SK-N-SH treated with all-trans-retinoic acid at 6 μM for 48 hours (cell line): Measurements from ENCODE around the gene ZBED4.

Experiments used
- ATAC-seq: fragments of 200-7000 bp; cut with Tn5 transposase; 3 replicates; pipeline ENCODE4 v1.9.1; 2020; ENCODE audit warnings: mild to moderate bottlenecking, moderate library complexity
- ARNTL ChIP-seq: fragments of 450-650 bp; formaldehyde crosslinking; IDR thresholded peaks from 2 replicates; pipeline ENCODE4 v1.5.0; 2020; ENCODE audit warnings: low read depth, mild to moderate bottlenecking, moderate library complexity, borderline replicate concordance
- ESRRG ChIP-seq: fragments of 250-450 bp; sonication (Bioruptor Pico); IDR thresholded peaks from 2 replicates; pipeline ENCODE4 v1.6.1; 2021; ENCODE audit warnings: mild to moderate bottlenecking
- ISL1 ChIP-seq: fragments of 250-450 bp; sonication (Bioruptor Pico); IDR thresholded peaks from 2 replicates; pipeline ENCODE4 v2.1.2; 2022; ENCODE audit warnings: mild to moderate bottlenecking, moderate library complexity
- PPARA ChIP-seq: fragments of 250-450 bp; sonication (Bioruptor Pico); IDR thresholded peaks from 2 replicates; pipeline ENCODE4 v1.5.0; 2020; ENCODE audit warnings: mild to moderate bottlenecking, borderline replicate concordance
- RARB ChIP-seq: fragments of 250-450 bp; sonication (Bioruptor Pico); IDR thresholded peaks from 2 replicates; pipeline ENCODE4 v1.8.0; 2021; ENCODE audit warnings: mild to moderate bottlenecking, moderate library complexity
- SNAI2 ChIP-seq: fragments of 250-450 bp; sonication (Bioruptor Pico); IDR thresholded peaks from 2 replicates; pipeline ENCODE4 v1.5.0; 2020; ENCODE audit warnings: mild to moderate bottlenecking, moderate library complexity
- TCF4 ChIP-seq: fragments of 250-450 bp; sonication (Bioruptor Pico); IDR thresholded peaks from 2 replicates; pipeline ENCODE4 v1.8.0; 2021; ENCODE audit warnings: mild to moderate bottlenecking, moderate library complexity, borderline replicate concordance
- TOX ChIP-seq: fragments of 250-450 bp; sonication (Bioruptor Pico); IDR thresholded peaks from 2 replicates; pipeline ENCODE4 v1.8.0; 2021; ENCODE audit warnings: mild to moderate bottlenecking, moderate library complexity, borderline replicate concordance
- ZC3H10 ChIP-seq: fragments of 250-450 bp; sonication (Bioruptor Pico); IDR thresholded peaks from 2 replicates; pipeline ENCODE4 v1.5.1; 2021; ENCODE audit warnings: mild to moderate bottlenecking, moderate library complexity
- ZFP3 ChIP-seq: fragments of 250-450 bp; sonication (Bioruptor Pico); IDR thresholded peaks from 2 replicates; pipeline ENCODE4 v1.5.0; 2020; ENCODE audit warnings: mild to moderate bottlenecking, moderate library complexity
- ZFP30 ChIP-seq: fragments of 450-650 bp; formaldehyde crosslinking; IDR thresholded peaks from 2 replicates; pipeline ENCODE4 v1.5.0; 2022; ENCODE audit warnings: mild to moderate bottlenecking, moderate library complexity
- ZNF70 ChIP-seq: fragments of 450-650 bp; formaldehyde crosslinking; IDR thresholded peaks from 2 replicates; pipeline ENCODE4 v1.5.0; 2020; ENCODE audit warnings: mild to moderate bottlenecking, moderate library complexity
- ZNF8 ChIP-seq: fragments of 450-650 bp; formaldehyde crosslinking; IDR thresholded peaks from 2 replicates; pipeline ENCODE4 v1.5.0; 2020; ENCODE audit warnings: mild to moderate bottlenecking, moderate library complexity
- TF ChIP-seq, protein P1 (sequence below): fragments of 250-450 bp; sonication (Bioruptor Pico); IDR thresholded peaks from 2 replicates; pipeline ENCODE4 v1.5.1; 2020; ENCODE audit warnings: low read depth, mild to moderate bottlenecking, moderate library complexity
- TF ChIP-seq, protein P2 (sequence below): fragments of 250-450 bp; sonication (Bioruptor Pico); IDR thresholded peaks from 2 replicates; pipeline ENCODE4 v1.5.0; 2020; ENCODE audit warnings: mild to moderate bottlenecking, moderate library complexity
- TF ChIP-seq, protein P3 (sequence below): fragments of 250-450 bp; sonication (Bioruptor Pico); IDR thresholded peaks from 2 replicates; pipeline ENCODE4 v1.5.1; 2021; ENCODE audit warnings: mild to moderate bottlenecking, moderate library complexity
- TF ChIP-seq, protein P4 (sequence below): fragments of 250-450 bp; sonication (Bioruptor Pico); IDR thresholded peaks from 2 replicates; pipeline ENCODE4 v1.8.0; 2021; ENCODE audit warnings: low read depth, mild to moderate bottlenecking, moderate library complexity, borderline replicate concordance

The ZBED4 gene

DNA sequence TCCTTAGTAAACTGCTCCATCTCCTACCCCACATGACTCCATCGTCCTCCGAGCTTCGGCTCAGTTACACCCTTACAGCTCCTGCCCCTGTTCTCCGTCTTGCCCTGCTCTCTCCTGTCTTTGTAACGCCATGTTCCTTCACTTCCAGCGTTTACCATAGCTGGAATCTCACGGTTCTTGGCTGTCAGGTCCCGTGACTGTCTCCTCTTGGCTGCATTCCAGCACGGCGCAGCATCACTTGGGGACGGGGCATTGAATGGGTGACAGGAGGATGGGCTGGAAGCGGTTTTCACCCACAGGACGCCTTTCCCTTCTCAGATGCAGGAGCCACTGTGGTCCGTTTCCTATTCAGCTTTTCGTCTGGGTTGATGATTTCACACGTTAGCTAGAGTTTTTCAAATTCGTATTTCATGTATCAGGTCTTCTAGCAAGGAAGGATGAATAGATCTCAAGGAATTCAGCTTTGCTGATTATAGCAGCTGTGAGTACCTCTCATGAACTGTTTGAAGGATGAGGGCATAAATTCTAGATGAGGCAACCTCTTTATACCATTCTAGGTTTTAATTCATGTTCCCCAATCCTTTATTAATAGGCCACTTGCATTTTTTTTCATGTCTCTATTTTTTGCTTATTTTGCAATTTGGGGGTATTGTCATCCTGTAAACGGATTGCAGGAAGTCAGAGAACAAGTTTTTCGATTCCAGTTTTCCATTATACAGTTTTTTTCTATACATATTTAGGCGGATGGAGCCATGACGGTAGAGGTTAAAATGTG is 29.1 kb downstream of the ZBED4 start:
- no peak for TF ChIP-seq ZFP30 (CRISPR knock-in tag)
- TF ChIP-seq, all 23 proteins: peak for 0
- ATAC-seq: no peak

DNA sequence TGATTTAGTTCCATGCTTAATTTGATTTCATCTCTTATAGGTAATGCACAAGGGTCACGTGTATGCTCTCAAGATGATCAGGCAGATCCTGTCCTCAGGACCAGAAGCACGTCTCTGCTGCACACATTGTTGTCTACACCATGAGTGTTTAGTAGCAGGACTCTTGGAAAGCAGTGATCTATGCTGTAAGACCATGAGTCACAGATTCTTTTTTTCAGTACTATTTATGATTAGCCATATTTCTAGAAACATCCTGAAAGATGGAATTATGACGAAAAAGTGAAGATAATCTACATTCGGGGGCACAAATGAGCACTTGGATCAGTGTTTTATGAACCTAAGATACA is 29.6 kb downstream of the ZBED4 start:
- no peak for ATAC-seq

DNA sequence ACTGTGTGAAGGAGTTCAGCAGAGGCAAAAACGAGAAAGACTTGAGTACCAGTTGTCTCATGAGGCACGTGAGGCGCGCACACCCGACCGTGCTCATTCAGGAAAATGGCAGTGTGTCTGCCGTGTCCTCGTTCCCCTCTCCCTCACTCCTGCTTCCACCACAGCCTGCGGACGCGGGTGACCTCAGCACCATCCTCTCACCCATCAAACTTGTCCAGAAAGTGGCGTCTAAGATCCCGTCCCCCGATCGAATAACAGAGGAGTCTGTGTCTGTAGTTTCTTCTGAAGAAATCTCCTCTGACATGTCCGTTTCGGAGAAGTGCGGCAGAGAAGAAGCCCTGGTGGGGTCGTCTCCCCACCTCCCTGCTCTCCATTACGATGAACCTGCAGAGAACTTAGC is 30.4 kb downstream of the ZBED4 start:
- TF ChIP-seq ZFP3 (CRISPR knock-in tag): no peak
- no peak for TF ChIP-seq ZFP30 (CRISPR knock-in tag)
- TF ChIP-seq RARB (CRISPR knock-in tag): no peak
- no peak for TF ChIP-seq SNAI2
- TF ChIP-seq ISL1 (CRISPR knock-in tag): no peak
- TF ChIP-seq ARNTL (CRISPR knock-in tag): no peak
- TF ChIP-seq, protein P1, sequence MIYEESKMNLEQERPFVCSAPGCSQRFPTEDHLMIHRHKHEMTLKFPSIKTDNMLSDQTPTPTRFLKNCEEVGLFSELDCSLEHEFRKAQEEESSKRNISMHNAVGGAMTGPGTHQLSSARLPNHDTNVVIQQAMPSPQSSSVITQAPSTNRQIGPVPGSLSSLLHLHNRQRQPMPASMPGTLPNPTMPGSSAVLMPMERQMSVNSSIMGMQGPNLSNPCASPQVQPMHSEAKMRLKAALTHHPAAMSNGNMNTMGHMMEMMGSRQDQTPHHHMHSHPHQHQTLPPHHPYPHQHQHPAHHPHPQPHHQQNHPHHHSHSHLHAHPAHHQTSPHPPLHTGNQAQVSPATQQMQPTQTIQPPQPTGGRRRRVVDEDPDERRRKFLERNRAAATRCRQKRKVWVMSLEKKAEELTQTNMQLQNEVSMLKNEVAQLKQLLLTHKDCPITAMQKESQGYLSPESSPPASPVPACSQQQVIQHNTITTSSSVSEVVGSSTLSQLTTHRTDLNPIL (CRISPR knock-in tag): no peak
- TF ChIP-seq, protein P2, sequence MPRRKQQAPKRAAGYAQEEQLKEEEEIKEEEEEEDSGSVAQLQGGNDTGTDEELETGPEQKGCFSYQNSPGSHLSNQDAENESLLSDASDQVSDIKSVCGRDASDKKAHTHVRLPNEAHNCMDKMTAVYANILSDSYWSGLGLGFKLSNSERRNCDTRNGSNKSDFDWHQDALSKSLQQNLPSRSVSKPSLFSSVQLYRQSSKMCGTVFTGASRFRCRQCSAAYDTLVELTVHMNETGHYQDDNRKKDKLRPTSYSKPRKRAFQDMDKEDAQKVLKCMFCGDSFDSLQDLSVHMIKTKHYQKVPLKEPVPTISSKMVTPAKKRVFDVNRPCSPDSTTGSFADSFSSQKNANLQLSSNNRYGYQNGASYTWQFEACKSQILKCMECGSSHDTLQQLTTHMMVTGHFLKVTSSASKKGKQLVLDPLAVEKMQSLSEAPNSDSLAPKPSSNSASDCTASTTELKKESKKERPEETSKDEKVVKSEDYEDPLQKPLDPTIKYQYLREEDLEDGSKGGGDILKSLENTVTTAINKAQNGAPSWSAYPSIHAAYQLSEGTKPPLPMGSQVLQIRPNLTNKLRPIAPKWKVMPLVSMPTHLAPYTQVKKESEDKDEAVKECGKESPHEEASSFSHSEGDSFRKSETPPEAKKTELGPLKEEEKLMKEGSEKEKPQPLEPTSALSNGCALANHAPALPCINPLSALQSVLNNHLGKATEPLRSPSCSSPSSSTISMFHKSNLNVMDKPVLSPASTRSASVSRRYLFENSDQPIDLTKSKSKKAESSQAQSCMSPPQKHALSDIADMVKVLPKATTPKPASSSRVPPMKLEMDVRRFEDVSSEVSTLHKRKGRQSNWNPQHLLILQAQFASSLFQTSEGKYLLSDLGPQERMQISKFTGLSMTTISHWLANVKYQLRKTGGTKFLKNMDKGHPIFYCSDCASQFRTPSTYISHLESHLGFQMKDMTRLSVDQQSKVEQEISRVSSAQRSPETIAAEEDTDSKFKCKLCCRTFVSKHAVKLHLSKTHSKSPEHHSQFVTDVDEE (CRISPR knock-in tag): no peak
- TF ChIP-seq ZNF8 (CRISPR knock-in tag): no peak
- TF ChIP-seq, protein P3, sequence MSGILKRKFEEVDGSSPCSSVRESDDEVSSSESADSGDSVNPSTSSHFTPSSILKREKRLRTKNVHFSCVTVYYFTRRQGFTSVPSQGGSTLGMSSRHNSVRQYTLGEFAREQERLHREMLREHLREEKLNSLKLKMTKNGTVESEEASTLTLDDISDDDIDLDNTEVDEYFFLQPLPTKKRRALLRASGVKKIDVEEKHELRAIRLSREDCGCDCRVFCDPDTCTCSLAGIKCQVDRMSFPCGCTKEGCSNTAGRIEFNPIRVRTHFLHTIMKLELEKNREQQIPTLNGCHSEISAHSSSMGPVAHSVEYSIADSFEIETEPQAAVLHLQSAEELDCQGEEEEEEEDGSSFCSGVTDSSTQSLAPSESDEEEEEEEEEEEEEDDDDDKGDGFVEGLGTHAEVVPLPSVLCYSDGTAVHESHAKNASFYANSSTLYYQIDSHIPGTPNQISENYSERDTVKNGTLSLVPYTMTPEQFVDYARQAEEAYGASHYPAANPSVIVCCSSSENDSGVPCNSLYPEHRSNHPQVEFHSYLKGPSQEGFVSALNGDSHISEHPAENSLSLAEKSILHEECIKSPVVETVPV (CRISPR knock-in tag): no peak
- no peak for TF ChIP-seq PPARA (CRISPR knock-in tag)
- TF ChIP-seq, protein P4, sequence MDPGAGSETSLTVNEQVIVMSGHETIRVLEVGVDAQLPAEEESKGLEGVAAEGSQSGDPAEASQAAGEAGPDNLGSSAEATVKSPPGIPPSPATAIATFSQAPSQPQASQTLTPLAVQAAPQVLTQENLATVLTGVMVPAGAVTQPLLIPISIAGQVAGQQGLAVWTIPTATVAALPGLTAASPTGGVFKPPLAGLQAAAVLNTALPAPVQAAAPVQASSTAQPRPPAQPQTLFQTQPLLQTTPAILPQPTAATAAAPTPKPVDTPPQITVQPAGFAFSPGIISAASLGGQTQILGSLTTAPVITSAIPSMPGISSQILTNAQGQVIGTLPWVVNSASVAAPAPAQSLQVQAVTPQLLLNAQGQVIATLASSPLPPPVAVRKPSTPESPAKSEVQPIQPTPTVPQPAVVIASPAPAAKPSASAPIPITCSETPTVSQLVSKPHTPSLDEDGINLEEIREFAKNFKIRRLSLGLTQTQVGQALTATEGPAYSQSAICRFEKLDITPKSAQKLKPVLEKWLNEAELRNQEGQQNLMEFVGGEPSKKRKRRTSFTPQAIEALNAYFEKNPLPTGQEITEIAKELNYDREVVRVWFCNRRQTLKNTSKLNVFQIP: no peak
- TF ChIP-seq ZC3H10 (CRISPR knock-in tag): no peak
- TF ChIP-seq ZNF70 (CRISPR knock-in tag): no peak
- TF ChIP-seq, all 23 proteins: peak for 0
- no peak for ATAC-seq

More for the DNA sequence above, 29.6 kb downstream of the ZBED4 start:
- no peak for TF ChIP-seq ZFP3 (CRISPR knock-in tag)
- no peak for TF ChIP-seq TCF4 (CRISPR knock-in tag)
- no peak for TF ChIP-seq ARNTL (CRISPR knock-in tag)
- TF ChIP-seq TOX (CRISPR knock-in tag): no peak
- TF ChIP-seq ISL1 (CRISPR knock-in tag): no peak
- no peak for TF ChIP-seq ESRRG (CRISPR knock-in tag)
- TF ChIP-seq, protein P4: no peak

DNA sequence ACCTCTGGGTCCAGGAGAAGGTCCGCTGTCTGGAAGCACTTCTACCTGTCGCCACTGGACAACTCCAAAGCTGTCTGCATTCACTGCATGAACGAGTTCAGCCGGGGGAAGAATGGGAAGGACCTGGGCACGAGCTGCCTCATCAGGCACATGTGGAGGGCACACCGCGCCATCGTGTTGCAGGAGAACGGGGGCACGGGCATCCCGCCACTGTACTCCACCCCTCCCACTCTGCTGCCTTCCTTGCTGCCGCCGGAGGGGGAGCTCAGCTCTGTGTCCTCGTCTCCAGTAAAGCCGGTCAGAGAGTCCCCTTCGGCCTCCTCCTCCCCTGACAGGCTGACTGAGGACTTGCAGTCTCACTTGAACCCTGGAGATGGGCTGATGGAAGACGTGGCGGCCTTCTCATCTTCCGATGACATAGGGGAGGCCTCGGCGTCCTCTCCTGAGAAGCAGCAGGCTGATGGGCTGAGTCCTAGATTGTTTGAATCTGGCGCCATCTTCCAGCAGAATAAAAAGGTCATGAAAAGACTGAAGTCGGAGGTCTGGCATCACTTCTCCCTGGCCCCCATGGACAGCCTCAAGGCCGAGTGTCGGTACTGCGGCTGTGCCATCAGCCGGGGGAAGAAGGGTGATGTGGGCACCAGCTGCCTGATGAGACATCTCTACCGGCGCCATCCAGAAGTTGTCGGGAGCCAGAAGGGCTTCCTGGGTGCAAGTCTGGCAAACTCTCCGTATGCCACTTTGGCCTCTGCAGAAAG is 31.0 kb downstream of the ZBED4 start:
- ATAC-seq: no peak
- TF ChIP-seq ZFP30 (CRISPR knock-in tag) (no peak), TOX (CRISPR knock-in tag) (no peak), PPARA (CRISPR knock-in tag) (no peak), RARB (CRISPR knock-in tag) (no peak), ISL1 (CRISPR knock-in tag) (no peak), ARNTL (CRISPR knock-in tag) (no peak)
- TF ChIP-seq, protein P1 (CRISPR knock-in tag): no peak
- TF ChIP-seq, protein P4: no peak
- TF ChIP-seq, protein P2 (CRISPR knock-in tag): no peak
